T-cell (primary cell): ENCODE measurements around the gene FANCG. TPM values are rescaled to one million over a fixed set of nuclear protein-coding genes. Genes with fewer than 3 reads are reported as not detected.
A peak's percentile ranks its signal among the peaks of the same experiment; 100 is the strongest.

Experiments used
- ATAC-seq, 4 experiments: fragments of 200-7000 bp in 3 of 4; fragments of 150-1000 bp in 1 of 4; cut with Tn5 transposase; replicated peaks in 1 of 4; 1 replicate in 3 of 4; 2 replicates in 1 of 4; pipeline ENCODE4 v1.10.0; 2021; ENCODE audit warnings: moderate library complexity in 3 of 4, mild to moderate bottlenecking in 2 of 4, moderate number of reproducible peaks in 1 of 4
- CTCF ChIA-PET, 2 donors: fragments of 300-600 bp; sonication (Branson Sonifier 250); formaldehyde crosslinking; loops; one replicate each; lab custom pipeline; 2022; ENCODE audit warnings: antibody characterized with exemption in 2 of 2; lab: Charles Lee
- POLR2A ChIA-PET, 2 donors: fragments of 300-600 bp; sonication (Branson Sonifier 250); formaldehyde crosslinking; loops; one replicate each; lab custom pipeline; 2022; ENCODE audit warnings: antibody characterized with exemption in 2 of 2; lab: Charles Lee
- DNase-seq, 35 experiments: peaks; one replicate each; pipeline versions ENCODE4 v3.0.0 to v3.0.0-alpha.2; 2013 to 2023
- H3K27ac ChIP-seq: one replicate; pipeline ENCODE4 v1.5.1; 2013; ENCODE audit warnings: low read length
- H3K27me3 ChIP-seq, 2 experiments: replicated peaks in 1 of 2; 1 replicate in 1 of 2; 2 replicates in 1 of 2; pipeline versions ENCODE4 v1.6.1 to v1.7.0; 2013; ENCODE audit warnings: low read length in 1 of 2, mixed read lengths in 1 of 2; ENCODE audit not compliant: control insufficient read depth in 2 of 2, insufficient read depth in 2 of 2; ENCODE audit errors: extremely low read depth in 1 of 2
- H3K36me3 ChIP-seq, 2 donors: 1 replicate in 1 of 2; 2 replicates in 1 of 2; pipeline versions ENCODE4 v1.6.1 to v1.7.0; 2013; ENCODE audit warnings: low read length in 1 of 2; ENCODE audit not compliant: control insufficient read depth in 2 of 2, insufficient read depth in 1 of 2; ENCODE audit errors: extremely low read depth in 1 of 2
- H3K4me1 ChIP-seq, 2 experiments: 1 replicate in 1 of 2; 2 replicates in 1 of 2; pipeline versions ENCODE4 v1.6.1 to v1.7.0; 2013; ENCODE audit warnings: low read length in 2 of 2, mixed read lengths in 1 of 2; ENCODE audit not compliant: insufficient read depth in 2 of 2, control insufficient read depth in 1 of 2; ENCODE audit errors: extremely low read depth in 1 of 2
- H3K4me3 ChIP-seq, 2 donors: 1 replicate in 1 of 2; 2 replicates in 1 of 2; pipeline versions ENCODE4 v1.5.1 to v1.7.0; 2013; ENCODE audit warnings: mild to moderate bottlenecking in 2 of 2, low read length in 1 of 2, moderate library complexity in 1 of 2; ENCODE audit not compliant: control insufficient read depth in 1 of 2; ENCODE audit errors: extremely low read depth in 1 of 2
- H3K9me3 ChIP-seq: 2 replicates; pipeline ENCODE4 v1.7.0; 2013
- H3K27ac Mint-ChIP-seq, 2 donors: one replicate each; pipeline ENCODE4 v1.8.0; 2020 to 2021; ENCODE audit warnings: mild to moderate bottlenecking in 2 of 2, mixed read lengths in 2 of 2
- H3K27me3 Mint-ChIP-seq, 2 donors: one replicate each; pipeline ENCODE4 v1.8.0; 2021 to 2022; ENCODE audit warnings: mixed read lengths in 2 of 2
- H3K36me3 Mint-ChIP-seq: one replicate; pipeline ENCODE4 v1.8.0; 2021; ENCODE audit warnings: mixed read lengths
- H3K4me1 Mint-ChIP-seq, 3 donors: one replicate each; pipeline ENCODE4 v1.8.0; 2020 to 2022; ENCODE audit warnings: mixed read lengths in 3 of 3, mild to moderate bottlenecking in 1 of 3
- H3K4me3 Mint-ChIP-seq, 3 donors: one replicate each; pipeline ENCODE4 v1.8.0; 2020 to 2022; ENCODE audit warnings: mild to moderate bottlenecking in 3 of 3, mixed read lengths in 3 of 3, moderate library complexity in 3 of 3
- H3K9me3 Mint-ChIP-seq, 3 donors: one replicate each; pipeline ENCODE4 v1.8.0; 2020 to 2022; ENCODE audit warnings: mixed read lengths in 3 of 3
- WGBS: methylation state at CpG from one replicate; pipeline ENCODE4 v1.1.5; 2013; ENCODE audit warnings: missing lambda C conversion rate; ENCODE audit not compliant: insufficient coverage; 5-methylcytosine and 5-hydroxymethylcytosine counted together
- total RNA-seq, 35 experiments: library from RNA in 6 of 35; stranded (reverse) in 6 of 35; fragments of 120-200 nt in 1 of 35; gene quantifications; one replicate each; pipeline versions ENCODE4 v1.2.1 to v1.2.4 and lab custom pipeline; 2013 to 2026

Gene FANCG
- total RNA-seq (10 to 100 TPM; 20.0 to 30.7 (median 28.2) TPM), total RNA-seq (lab: John Stamatoyannopoulos, UW) (3.3 to 49.3 (median 12.7) reads per million in 29 experiments)
- total RNA-seq (2013): 15.7 TPM

DNA sequence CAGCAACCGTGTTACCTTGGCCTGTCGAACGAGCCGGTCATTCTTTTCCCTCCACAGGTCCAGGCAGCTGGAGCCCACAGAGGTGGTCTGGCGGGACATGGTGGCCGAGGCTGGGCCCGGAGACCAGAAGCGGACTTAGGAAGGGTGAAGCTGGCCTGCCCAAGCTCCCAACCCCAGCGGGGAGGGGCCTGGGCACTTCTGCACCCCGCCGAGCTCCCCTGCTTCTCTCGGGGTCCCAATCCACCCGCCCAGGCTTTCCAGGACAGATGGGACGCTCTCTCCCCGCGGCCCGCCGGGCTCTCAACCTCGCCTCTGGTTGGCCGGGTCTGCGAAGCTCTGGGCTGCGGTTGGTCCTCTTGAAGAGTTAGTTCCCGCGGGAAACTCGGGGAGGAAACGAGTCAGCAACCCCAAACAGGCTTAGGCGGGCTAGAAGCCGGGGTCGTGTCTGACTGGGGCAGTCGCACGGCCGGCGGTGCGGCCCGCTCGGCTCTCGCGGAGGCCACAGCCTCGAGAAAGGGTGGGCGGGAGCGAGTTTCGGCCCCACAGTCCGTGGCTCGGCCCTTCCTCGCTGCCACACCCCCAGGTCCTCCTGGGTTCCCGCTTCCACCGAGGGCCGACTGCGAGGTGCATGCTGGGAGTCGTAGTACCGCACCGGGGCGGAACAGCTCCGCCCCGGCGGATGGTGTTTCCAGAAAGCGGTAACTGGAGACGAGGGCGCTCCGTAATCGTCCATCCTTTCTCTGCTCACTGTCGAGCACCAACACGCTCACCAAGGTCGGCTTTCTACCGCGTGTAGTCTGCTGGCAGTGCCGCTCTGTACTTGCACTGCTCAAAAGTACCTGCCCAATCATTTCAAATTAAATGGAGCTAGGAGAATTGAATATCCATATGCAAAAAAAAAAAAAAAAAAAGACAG lies at the start of gene FANCG:
TSS of gene FANCG (minus strand) at position 517 of the 916 bp plus-strand sequence. CDS start at position 99, 418 bp downstream.
- H3K4me1 Mint-ChIP-seq: peaks cover 17 to 24% (median 24%) of the 10 kb centered on the region in 3 donors
- peak within 1 kb of the TSS; percentile 84 to 98 (median 94) for H3K4me3 Mint-ChIP-seq
- DNase-seq: peak; percentile 44 to 83 (median 65)
- Histone ChIP-seq H3K9me3 (no peaks in the 10 kb centered on the region), H3K36me3 (peaks cover 0 to 4% of the 10 kb centered on the region in 2 donors), H3K27ac (peak within 1 kb of the TSS; percentile 32), H3K4me3 (peak within 1 kb of the TSS; percentile 74 to 83), H3K4me1 (peaks cover 8 to 18% of the 10 kb centered on the region in 2 experiments), H3K27me3 (no peaks in the 10 kb centered on the region)
- H3K27ac Mint-ChIP-seq: peak within 1 kb of the TSS; percentile 88 to 89
- under 1% methylated on average over 61 of the region's 67 CpGs for WGBS
- ChIA-PET POLR2A (interaction anchor here (0.6 to 1.6 kb wide), 7 partner anchors 9 to 652 kb away, joined by 3 to 11 read pairs (median 6); partner anchors contain the start of gene TLN1 (in 1 of the 2)), CTCF (interaction anchor here (0.5 to 1.8 kb wide), 11 partner anchors 8 to 1025 kb away, joined by 3 to 15 read pairs (median 4); partner anchors contain the start of gene STOML2 (in 1 of the 2))
- no peaks in the 10 kb centered on the region for H3K9me3 Mint-ChIP-seq
- peak; percentile 93 to 95 (median 94) for ATAC-seq
- H3K27me3 Mint-ChIP-seq: no peaks in the 10 kb centered on the region
- peaks cover 5% of the 10 kb centered on the region for H3K36me3 Mint-ChIP-seq

- no peaks in the 10 kb centered on the region for H3K36me3 Mint-ChIP-seq
- Histone ChIP-seq H3K27ac (peak overlapping the region; percentile 74), H3K27me3 (peaks cover 0 to 4% of the 10 kb centered on the region in 2 experiments), H3K4me1 (peaks cover 25 to 46% of the 10 kb centered on the region in 2 experiments), H3K4me3 (peak overlapping the region; percentile 68 to 81), H3K9me3 (no peaks in the 10 kb centered on the region), H3K36me3 (no peaks in the 10 kb centered on the region)
- H3K27ac Mint-ChIP-seq: peak overlapping the region; percentile 95 to 97
- 35% methylated on average over 25 of the region's 30 CpGs for WGBS
- peak; percentile 69 to 73 (median 70) for ATAC-seq
- POLR2A ChIA-PET: interaction anchor here in 1 of 2 donors (0.5 kb wide), 1 partner anchor 910 kb away, joined by 5 read pairs; no protein-coding TSS in a partner anchor
- peak overlapping the region; percentile 88 to 91 (median 90) for H3K4me3 Mint-ChIP-seq
- H3K4me1 Mint-ChIP-seq: peaks cover 40 to 42% (median 41%) of the 10 kb centered on the region in 3 donors
- H3K27me3 Mint-ChIP-seq: peaks cover 3% of the 10 kb centered on the region in 2 donors
- no peaks in the 10 kb centered on the region for H3K9me3 Mint-ChIP-seq
- peak; percentile 64 to 96 (median 85) for DNase-seq
- CTCF ChIA-PET: interaction anchor here in 1 of 2 donors (0.6 to 3.0 kb wide), 8 partner anchors 12 to 142 kb away, joined by 3 to 12 read pairs (median 4); partner anchors contain the start of genes FANCG and STOML2
These were observed 37.3 kb upstream of the FANCG start for GRCh38 chr9:35116898-35117551.

DNA sequence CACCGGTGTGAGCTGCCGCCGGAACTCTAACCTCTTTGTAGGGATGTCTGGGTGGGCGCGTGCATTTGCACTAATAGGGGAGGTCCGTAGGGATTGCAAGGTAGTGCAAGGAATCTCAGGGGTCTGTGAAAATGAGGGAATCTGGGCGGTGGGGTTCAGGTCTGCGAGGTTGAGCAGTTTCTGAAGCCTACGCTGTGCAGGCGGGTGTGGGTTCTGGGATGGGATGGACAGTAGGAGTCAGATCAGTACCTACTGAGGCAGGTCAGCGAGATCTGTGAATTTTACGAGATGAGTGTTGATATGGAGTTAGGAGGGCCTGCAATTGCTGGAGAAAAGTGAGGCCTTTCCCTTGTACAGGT lies 36.8 kb upstream of the FANCG start:
- peaks cover 26 to 51% of the 10 kb centered on the region in 2 experiments for H3K4me1 ChIP-seq
- 2% methylated on average over 12 of the region's 12 CpGs for WGBS
- CTCF ChIA-PET: interaction anchor here in 1 of 2 donors (0.9 to 3.0 kb wide), 6 partner anchors 13 to 142 kb away, joined by 3 to 12 read pairs (median 6); partner anchors contain the start of genes FANCG and STOML2
- H3K27me3 ChIP-seq: peaks cover 0 to 2% of the 10 kb centered on the region in 2 experiments
- Mint-ChIP-seq H3K27me3 (peaks cover 3% of the 10 kb centered on the region in 2 donors), H3K27ac (peak overlapping the region; percentile 95 to 97), H3K9me3 (no peaks in the 10 kb centered on the region), H3K4me1 (peaks cover 45 to 47% (median 46%) of the 10 kb centered on the region in 3 donors), H3K36me3 (no peaks in the 10 kb centered on the region), H3K4me3 (peak overlapping the region; percentile 88 to 91 (median 90))
- H3K36me3 ChIP-seq: no peaks in the 10 kb centered on the region
- ATAC-seq: peak in 1 of 4 experiments; percentile 17
- POLR2A ChIA-PET: no interaction called here
- H3K9me3 ChIP-seq: no peaks in the 10 kb centered on the region
- peak overlapping the region; percentile 68 to 81 for H3K4me3 ChIP-seq
- no peak for DNase-seq
- peak overlapping the region; percentile 74 for H3K27ac ChIP-seq

- Mint-ChIP-seq H3K27ac (peak within 1 kb of the TSS; percentile 95 to 97), H3K36me3 (no peaks in the 10 kb centered on the region), H3K4me3 (peak within 1 kb of the TSS; percentile 88 to 91 (median 90)), H3K27me3 (peaks cover 0 to 1% of the 10 kb centered on the region in 2 donors), H3K4me1 (peaks cover 48 to 52% (median 48%) of the 10 kb centered on the region in 3 donors), H3K9me3 (no peaks in the 10 kb centered on the region)
- POLR2A ChIA-PET: interaction anchor here (0.6 kb wide), 5 partner anchors 13 to 937 kb away, joined by 3 to 5 read pairs (median 4); partner anchors contain the start of genes MYORG (in 1 of the 2), STOML2 (in 1 of the 2) and UBAP1 (in 1 of the 2)
- Histone ChIP-seq H3K4me3 (peak within 1 kb of the TSS; percentile 68 to 81), H3K9me3 (no peaks in the 10 kb centered on the region), H3K36me3 (no peaks in the 10 kb centered on the region), H3K27ac (peak within 1 kb of the TSS; percentile 74), H3K27me3 (peaks cover 0 to 2% of the 10 kb centered on the region in 2 experiments), H3K4me1 (peaks cover 27 to 55% of the 10 kb centered on the region in 2 experiments)
- WGBS: under 1% methylated on average over 35 of the region's 54 CpGs
- DNase-seq (peak; percentile 76 to 94 (median 86)), ATAC-seq (peak; percentile 66 to 71 (median 70))
- CTCF ChIA-PET: interaction anchor here (0.5 to 3.0 kb wide), 5 partner anchors 13 to 1057 kb away, joined by 3 to 12 read pairs (median 4); partner anchors contain the start of gene STOML2 (in 1 of the 2)
These were observed 36.2 kb upstream of the FANCG start, which contains the start of gene ATOSB for GRCh38 chr9:35115680-35116538. Gene ATOSB (minus strand): TSS chr9:35115862. CDS start chr9:35108274, 7,588 bp downstream.
